GM21528 (cell line): ENCODE data around the gene SPOCD1.

Experiments
- ATAC-seq: cut with Tn5 transposase; IDR thresholded peaks from one replicate; pipeline ENCODE4 v1.9.1; 2021; ENCODE audit warnings: mild to moderate bottlenecking, moderate library complexity; ENCODE audit not compliant: unreplicated experiment, low FRiP score

Gene SPOCD1

DNA sequence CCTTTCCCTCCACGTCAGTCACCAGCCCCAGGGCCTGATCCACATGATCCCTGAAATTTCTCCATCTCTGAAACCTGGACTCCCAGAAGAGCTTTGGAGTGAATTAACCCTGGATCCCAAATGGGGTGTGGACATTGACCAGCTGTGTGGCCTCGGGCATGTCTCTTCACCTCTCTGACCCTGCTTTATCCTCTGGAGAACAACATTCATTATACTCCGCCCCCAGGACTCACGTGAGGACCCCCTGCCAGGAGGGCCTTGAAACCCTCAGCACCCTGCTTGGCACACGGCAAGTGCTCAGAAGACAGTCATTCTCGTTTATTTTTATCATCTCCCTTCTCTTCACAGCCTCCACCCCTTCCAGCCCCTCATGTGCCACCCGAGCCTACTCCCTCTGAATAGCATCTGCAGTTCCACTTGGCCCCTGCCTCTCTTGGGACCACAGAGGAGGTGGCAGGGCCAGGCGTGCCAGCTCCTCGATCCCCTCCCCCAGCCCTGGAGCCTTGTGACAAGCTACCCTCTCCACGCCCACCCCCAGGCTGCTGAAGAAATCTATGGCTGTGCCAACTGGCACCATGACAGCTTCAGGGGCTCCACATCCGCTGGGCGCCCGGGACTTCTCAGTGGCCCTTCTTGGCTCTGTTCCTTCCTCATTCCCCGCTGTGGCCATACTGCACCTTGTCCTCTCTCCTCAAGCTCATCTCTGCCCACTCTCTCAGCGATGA is 69.7 kb downstream of the SPOCD1 start:
- no peak for ATAC-seq

DNA sequence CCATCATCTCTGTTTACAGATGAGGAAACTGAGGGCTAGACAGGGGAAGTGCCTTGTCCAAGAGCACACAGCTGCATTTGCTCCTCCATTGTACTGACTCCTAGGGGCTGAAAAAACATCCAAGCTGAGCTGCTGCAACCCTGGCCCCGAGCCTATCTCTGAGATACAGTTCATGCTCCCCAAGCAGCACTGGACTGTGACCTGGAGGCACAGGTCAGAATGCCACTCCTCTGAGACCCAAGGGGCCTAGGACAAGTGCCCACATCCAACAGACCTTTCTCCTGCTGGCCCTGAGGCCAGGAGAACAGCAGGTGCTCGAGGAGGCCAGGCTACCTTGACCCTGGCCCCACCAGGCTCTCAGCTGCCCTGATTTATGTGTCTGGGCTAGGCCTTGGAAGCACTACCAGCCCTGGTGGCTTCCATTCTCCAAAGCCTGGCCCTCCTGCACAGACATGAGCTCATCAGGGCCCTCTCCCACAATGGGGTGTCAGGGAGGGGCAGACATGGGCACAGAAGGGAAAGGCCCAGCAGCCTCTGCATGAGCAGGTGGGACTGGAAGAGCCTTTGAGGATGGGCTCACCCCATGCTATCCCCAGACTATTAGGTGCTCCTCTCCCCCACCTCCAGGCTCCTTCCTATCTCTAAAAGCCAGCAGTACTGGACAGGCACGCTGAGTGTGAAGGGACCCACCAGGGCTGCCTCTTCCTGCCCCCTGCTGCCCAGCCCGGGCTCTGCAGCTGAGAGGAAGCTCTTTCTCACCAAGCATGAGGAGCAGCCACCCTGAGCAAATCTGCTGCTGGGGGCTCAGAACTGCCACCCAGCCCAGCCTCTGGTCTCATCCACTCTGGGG is 70.5 kb downstream of the SPOCD1 start:
- no peak for ATAC-seq

DNA sequence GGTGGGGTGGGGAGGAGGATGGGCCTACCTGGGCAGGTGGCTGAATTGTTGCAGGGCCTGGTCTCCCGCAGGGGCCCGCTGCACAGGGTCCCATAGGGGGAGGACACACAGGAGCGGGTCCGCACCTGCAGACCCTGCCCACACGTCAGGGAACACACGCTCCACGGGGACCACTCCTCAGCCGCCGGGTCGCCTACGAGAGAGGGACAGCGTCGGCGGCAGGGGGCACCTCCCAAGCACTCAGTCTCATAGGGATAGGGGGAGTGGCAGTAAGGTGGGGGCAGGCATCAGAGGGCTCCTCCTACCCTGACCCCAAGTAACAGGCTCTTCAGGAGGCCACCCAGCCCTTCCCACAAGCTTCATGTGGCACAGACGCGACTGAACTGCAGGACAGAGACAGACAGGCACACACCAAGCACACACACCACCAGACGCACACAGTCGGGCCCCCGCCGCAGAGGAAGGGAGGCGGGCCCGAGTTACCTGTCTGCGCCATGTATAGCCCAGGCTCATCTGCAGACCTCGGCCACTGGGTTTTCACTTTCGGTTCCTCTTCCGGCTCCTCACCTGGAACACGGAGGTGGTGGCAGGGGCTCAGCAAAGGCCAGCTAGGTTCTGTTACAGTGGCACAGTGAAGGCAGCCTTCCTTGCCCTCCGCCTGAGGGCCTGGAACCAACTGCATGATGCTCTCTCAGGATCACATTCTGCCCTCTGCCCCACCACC is 71.5 kb downstream of the SPOCD1 start:
- ATAC-seq = peak; percentile 57

DNA sequence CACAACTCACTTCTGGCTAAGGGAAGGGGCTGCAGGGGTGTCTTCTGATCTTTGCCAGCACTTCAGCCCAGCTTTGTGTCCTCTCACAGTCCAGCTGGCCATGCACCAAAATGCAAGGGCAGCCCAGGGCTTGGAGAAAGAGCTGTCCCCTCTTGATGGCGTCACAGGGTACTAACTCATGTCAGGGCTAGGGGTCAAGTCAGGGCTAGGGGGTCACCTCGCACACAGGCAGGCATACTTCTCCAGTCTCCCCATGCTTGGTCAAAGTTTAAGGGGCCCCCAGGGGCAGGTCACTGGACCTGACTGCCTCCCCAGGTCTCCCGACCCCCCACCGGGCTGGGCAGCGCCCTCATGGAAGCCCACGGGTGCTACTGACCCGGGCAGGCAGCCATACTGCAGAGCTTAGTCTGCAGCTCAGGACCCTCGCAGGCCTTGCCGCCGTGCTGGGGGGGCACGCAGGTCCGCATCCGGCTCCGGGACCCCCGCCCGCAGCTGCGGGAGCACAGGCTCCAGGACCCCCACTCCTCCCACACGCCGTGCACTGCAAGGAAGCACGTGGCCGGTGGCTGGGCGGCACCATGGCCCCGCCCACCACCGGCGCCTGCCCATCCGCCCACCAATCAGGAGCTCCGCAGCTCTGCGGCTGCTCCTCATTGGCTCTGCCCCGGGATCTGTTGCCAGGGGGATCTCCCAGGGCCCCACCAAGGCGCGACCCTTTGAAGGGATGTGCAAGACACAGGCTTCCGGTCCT is 73.2 kb downstream of the SPOCD1 start:
- no peak for ATAC-seq
